ENCODE measurements around the gene UFSP2. TPM values are rescaled to one million over a fixed set of nuclear protein-coding genes. Genes with fewer than 3 reads are reported as not detected.

UFSP2 gene
- 35.7 and 40.3 TPM in 2 replicates for total RNA-seq

GRCh38 chr4:185425647-185426352 lies at the start of gene UFSP2:
Gene UFSP2 (minus strand): TSS chr4:185425964. CDS start chr4:185425868, 96 bp downstream.

GRCh38 chr4:185471235-185472102 lies 45.7 kb upstream of the UFSP2 start, which contains the start of gene CCDC110:
Gene CCDC110 (minus strand): TSS chr4:185471733. CDS start chr4:185471683, 50 bp downstream.

GRCh38 chr4:185396724-185397385 lies 28.9 kb downstream of the UFSP2 start, which contains the start of gene ANKRD37:
Gene ANKRD37 (plus strand): TSS chr4:185396841. CDS start chr4:185396924, 83 bp downstream.

GRCh38 chr4:185395238-185395955 lies 30.4 kb downstream of the UFSP2 start, which contains the start of gene LRP2BP:
Gene LRP2BP (minus strand): TSS chr4:185395924. CDS start chr4:185378186, 17,738 bp downstream.

Small RNA genes within 50 kb of the gene (small RNA-seq; reads per million reads assigned to genes)
- not detected for gene RF00019

Other genes starting within 250 kb of the UFSP2 start
- gene CFAP97, start 222.0 kb downstream of the UFSP2 start, total RNA-seq, result 42.5 and 49.2 TPM in 2 replicates
- 31.3 and 40.9 TPM in 2 replicates for gene SNX25, start 216.4 kb downstream of the UFSP2 start, total RNA-seq
- gene LRP2BP, start 30.0 kb downstream of the UFSP2 start, total RNA-seq, result 0.32 and 0.49 TPM in 2 replicates
- gene ANKRD37, start 29.1 kb downstream of the UFSP2 start, total RNA-seq, result 4.4 and 6.9 TPM in 2 replicates
- gene CCDC110, start 45.8 kb upstream of the UFSP2 start, total RNA-seq, result 0.65 TPM in 1 of 2 replicates, not detected in the other
- gene PDLIM3, start 109.5 kb upstream of the UFSP2 start, total RNA-seq, result 0.12 TPM in 1 of 2 replicates, not detected in the other

All from hair follicle dermal papilla cell (primary cell).